GM12892 (cell line): ENCODE results near the gene RBM33.

Experiments used
- POLR2A ChIP-seq: IDR thresholded peaks from 2 replicates; pipeline ENCODE4 v1.6.1; 2011; ENCODE audit warnings: low read depth, low read length, control low read depth
- POLR2AphosphoS5 ChIP-seq: IDR thresholded peaks from 2 replicates; pipeline ENCODE4 v1.6.1; 2011; ENCODE audit warnings: low read depth, low read length, control low read depth

- TF ChIP-seq POLR2AphosphoS5 (no peak), POLR2A (no peak)
These were observed 109.0 kb downstream of the RBM33 start for GRCh38 chr7:155753446-155753965.
